ENCODE results near the gene RIMBP2.

GRCh38 chr12:130391186-130391585 lies 324.9 kb downstream of the RIMBP2 start:
- no peak for TF ChIP-seq EZH2 (IDR thresholded peaks at IDR 0.05; ENCODE audit: low read length, missing control alignments)
- no peak for TF ChIP-seq CTCF (conservative IDR thresholded peaks at IDR 0.05 in 1 of 2, IDR thresholded peaks at IDR 0.05 in 1 of 2; ENCODE audit: low read depth in 1 of 2, low read length in 2 of 2)

Data from fibroblast of lung (primary cell).